ENCODE measurements around the gene PRKCE. TPM values are rescaled to one million over a fixed set of nuclear protein-coding genes. Genes with fewer than 3 reads are reported as not detected.

The PRKCE gene
- total RNA-seq, 1 donor from 2014 or later, result 12.0 TPM

DNA sequence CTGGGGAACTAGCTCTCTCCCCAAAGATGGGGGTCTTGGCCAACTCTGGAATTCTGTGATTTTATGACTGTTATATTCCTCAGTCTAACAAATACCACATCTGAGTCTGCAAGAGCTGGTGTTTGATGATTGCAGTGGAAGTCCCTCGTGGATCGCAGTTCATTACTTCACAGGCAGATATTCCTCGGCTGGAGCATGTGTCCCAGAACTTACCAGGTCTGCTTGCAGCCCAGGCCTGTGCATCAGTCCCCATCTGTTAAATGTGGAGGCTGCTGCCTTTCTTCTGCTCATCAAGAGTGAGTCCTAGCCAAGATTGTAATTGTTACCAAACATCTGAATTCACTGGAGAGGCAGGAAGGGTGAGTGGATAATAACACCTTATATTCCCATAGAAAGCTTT is 55.5 kb downstream of the PRKCE start:
- Mint-ChIP-seq H3K27me3 (ENCODE audit: low read depth) (no peaks in the 10 kb centered on the region), H3K4me1 (ENCODE audit: low read depth) (peaks cover 23% of the 10 kb centered on the region), H3K36me3 (ENCODE audit: low read depth) (peaks cover 2% of the 10 kb centered on the region), H3K9me3 (ENCODE audit: low read depth) (no peaks in the 10 kb centered on the region), H3K27ac (ENCODE audit: unreplicated experiment) (no peak overlapping the region), H3K4me3 (ENCODE audit: unreplicated experiment) (no peak overlapping the region)
- no peak for TF ChIP-seq CTCF (IDR thresholded peaks at IDR 0.05)
- DNase-seq (ENCODE audit: low spot score), result no peak

DNA sequence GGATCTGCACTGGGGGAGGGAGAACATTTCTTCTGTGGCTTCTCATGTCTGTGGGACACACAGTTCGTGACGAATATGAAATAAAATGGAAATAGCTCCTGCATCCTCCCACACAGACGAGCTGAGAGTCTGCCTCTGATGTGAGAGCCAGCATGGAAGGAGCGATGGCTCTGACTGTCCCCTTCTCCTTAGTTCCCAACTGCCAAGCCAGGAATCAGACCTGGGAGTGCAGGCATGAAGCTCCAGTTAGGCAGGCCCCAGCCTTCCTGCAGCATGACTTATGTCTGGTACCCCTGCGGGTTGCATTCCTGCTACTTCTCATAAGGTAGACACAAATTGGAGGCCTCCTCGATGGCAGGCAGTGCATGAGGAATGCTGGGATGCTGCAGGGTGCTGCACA is 56.2 kb downstream of the PRKCE start:
- Mint-ChIP-seq H3K27me3 (ENCODE audit: low read depth) (no peaks in the 10 kb centered on the region), H3K36me3 (ENCODE audit: low read depth) (peaks cover 2% of the 10 kb centered on the region), H3K27ac (ENCODE audit: unreplicated experiment) (no peak overlapping the region), H3K9me3 (ENCODE audit: low read depth) (no peaks in the 10 kb centered on the region), H3K4me3 (ENCODE audit: unreplicated experiment) (no peak overlapping the region), H3K4me1 (ENCODE audit: low read depth) (peaks cover 23% of the 10 kb centered on the region)
- no peak for DNase-seq (ENCODE audit: low spot score)
- no peak for TF ChIP-seq CTCF (IDR thresholded peaks at IDR 0.05)

DNA sequence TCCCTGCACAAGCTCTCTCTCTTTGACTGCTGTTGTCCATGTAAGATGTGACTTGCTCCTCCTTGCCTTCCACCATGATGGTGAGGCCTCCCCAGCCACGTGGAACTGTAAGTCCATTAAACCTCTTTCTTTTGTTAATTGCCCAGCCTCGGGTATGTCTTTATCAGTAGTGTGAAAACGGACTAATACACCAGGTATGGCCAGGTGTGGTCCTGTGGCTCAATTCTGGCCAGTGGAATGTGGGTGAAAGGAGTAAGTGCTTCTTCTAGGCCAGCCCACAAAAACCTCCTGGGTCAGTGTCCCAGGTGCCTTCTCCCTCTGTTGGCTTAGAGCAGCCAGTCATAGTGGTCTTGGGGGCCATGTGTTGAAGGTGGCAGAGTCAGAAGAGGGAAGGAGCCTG is 57.0 kb downstream of the PRKCE start:
- Mint-ChIP-seq H3K27me3 (ENCODE audit: low read depth) (no peaks in the 10 kb centered on the region), H3K36me3 (ENCODE audit: low read depth) (peaks cover 2% of the 10 kb centered on the region), H3K27ac (ENCODE audit: unreplicated experiment) (no peak overlapping the region), H3K4me1 (ENCODE audit: low read depth) (peaks cover 23% of the 10 kb centered on the region), H3K4me3 (ENCODE audit: unreplicated experiment) (no peak overlapping the region), H3K9me3 (ENCODE audit: low read depth) (no peaks in the 10 kb centered on the region)
- TF ChIP-seq CTCF (IDR thresholded peaks at IDR 0.05), result no peak
- no peak for DNase-seq (ENCODE audit: low spot score)

DNA sequence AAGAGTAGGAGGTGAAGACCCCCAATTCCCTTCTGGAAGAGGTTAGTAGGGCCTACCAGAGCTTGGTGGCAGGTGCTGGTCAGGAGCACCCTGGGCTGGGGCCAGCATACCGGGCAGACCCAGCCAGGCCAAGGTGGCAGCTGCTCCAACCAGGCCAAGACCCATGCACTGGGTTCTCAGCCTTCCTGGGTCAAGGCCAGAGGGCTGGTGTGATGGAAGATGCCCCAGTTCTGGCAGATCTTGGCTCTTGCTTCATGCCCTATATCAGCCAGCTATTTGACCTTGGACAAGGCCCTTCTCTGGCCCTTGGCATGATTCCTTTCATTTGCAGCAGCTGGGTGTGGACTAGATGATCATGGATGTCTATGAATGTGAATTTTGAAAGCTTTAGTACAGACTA is 57.7 kb downstream of the PRKCE start:
- no peak overlapping the region for H3K4me3 Mint-ChIP-seq (ENCODE audit: unreplicated experiment)
- DNase-seq (ENCODE audit: low spot score), result no peak
- H3K27ac Mint-ChIP-seq (ENCODE audit: unreplicated experiment), result no peak overlapping the region
- H3K27me3 Mint-ChIP-seq (ENCODE audit: low read depth), result no peaks in the 10 kb centered on the region
- H3K9me3 Mint-ChIP-seq (ENCODE audit: low read depth), result no peaks in the 10 kb centered on the region
- H3K4me1 Mint-ChIP-seq (ENCODE audit: low read depth), result peaks cover 20% of the 10 kb centered on the region
- peaks cover 2% of the 10 kb centered on the region for H3K36me3 Mint-ChIP-seq (ENCODE audit: low read depth)
- no peak for TF ChIP-seq CTCF (IDR thresholded peaks at IDR 0.05)

DNA sequence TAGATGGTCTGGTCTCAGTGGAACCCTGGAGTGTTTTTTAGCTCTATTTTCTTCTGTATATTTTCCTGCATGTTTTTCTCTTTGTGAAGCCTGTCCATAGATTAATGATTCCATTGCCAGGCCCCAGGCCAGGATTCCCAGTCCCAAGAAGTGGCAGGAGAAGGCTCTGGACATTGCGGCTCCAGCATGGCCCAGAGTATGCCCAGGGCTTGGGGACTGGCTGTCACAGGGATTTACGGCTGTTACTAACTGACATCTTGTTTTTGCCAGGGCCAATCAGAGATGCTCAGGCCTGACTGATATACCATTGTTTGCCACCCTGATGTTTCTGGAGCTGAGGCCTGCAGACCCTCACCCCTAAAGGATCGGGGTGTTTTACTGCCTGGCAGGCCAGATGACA is 59.0 kb downstream of the PRKCE start:
- Mint-ChIP-seq H3K27ac (ENCODE audit: unreplicated experiment) (no peak overlapping the region), H3K4me3 (ENCODE audit: unreplicated experiment) (no peak overlapping the region), H3K9me3 (ENCODE audit: low read depth) (no peaks in the 10 kb centered on the region), H3K27me3 (ENCODE audit: low read depth) (no peaks in the 10 kb centered on the region), H3K4me1 (ENCODE audit: low read depth) (peaks cover 13% of the 10 kb centered on the region), H3K36me3 (ENCODE audit: low read depth) (peaks cover 2% of the 10 kb centered on the region)
- DNase-seq (ENCODE audit: low spot score), result no peak
- TF ChIP-seq CTCF (IDR thresholded peaks at IDR 0.05), result no peak
